Peyer's patch (tissue), 4 donors: ENCODE data around the gene CCDC198. TPM values are rescaled to one million over a fixed set of nuclear protein-coding genes. Genes with fewer than 3 reads are reported as not detected.

Experiments
- DNase-seq, 3 donors: peaks; one replicate each; pipeline ENCODE4 v3.0.0-alpha.2; 2017 to 2019
- H3K27ac ChIP-seq, 4 donors: fragments of 200-600 bp; sonication (generic); one replicate each; pipeline ENCODE4 v1.5.1; 2016 to 2019
- H3K27me3 ChIP-seq, 2 donors: fragments of 200-600 bp; sonication (generic); one replicate each; pipeline ENCODE4 v1.5.1; 2019
- H3K36me3 ChIP-seq, 3 donors: fragments of 200-600 bp; sonication (generic); one replicate each; pipeline ENCODE4 v1.5.1; 2016 to 2019
- H3K4me1 ChIP-seq, 4 donors: fragments of 200-600 bp; sonication (generic); one replicate each; pipeline ENCODE4 v1.5.1; 2016 to 2019
- H3K4me3 ChIP-seq, 4 donors: fragments of 200-600 bp; sonication (generic); 1 replicate in 3 of 4; 2 replicates in 1 of 4; pipeline ENCODE4 v1.5.1; 2016 to 2019; ENCODE audit warnings: mild to moderate bottlenecking in 1 of 4
- H3K9me3 ChIP-seq, 4 donors: fragments of 200-600 bp; sonication (generic); one replicate each; pipeline ENCODE4 v1.5.1; 2016 to 2019; ENCODE audit warnings: mild to moderate bottlenecking in 1 of 4
- CTCF ChIP-seq, 6 experiments: fragments of 450-650 bp in 4 of 6; fragments of 200-600 bp in 2 of 6; sonication (generic) in 1 of 6; IDR thresholded peaks; one replicate each; pipeline ENCODE4 v1.5.1; 2017 to 2019; ENCODE audit warnings: antibody characterized with exemption in 6 of 6, mild to moderate bottlenecking in 3 of 6, moderate library complexity in 1 of 6
- POLR2A ChIP-seq, 2 donors: fragments of 450-650 bp; IDR thresholded peaks; one replicate each; pipeline ENCODE4 v1.5.1; 2017; ENCODE audit warnings: antibody characterized with exemption in 2 of 2, mild to moderate bottlenecking in 2 of 2, moderate library complexity in 2 of 2
- total RNA-seq, 4 donors: library from RNA; depleted of rRNA; stranded (reverse); fragments of >200 nt; gene quantifications; one replicate each; pipeline ENCODE4 v1.1.0, GENCODE V29; 2016

The CCDC198 gene
- total RNA-seq, 4 donors from 2014 or later = not detected

GRCh38 chr14:57498035-57498434 lies 4.4 kb upstream of the CCDC198 start:
- TF ChIP-seq POLR2A (IDR thresholded peaks at IDR 0.05) = no peak
- TF ChIP-seq CTCF (IDR thresholded peaks at IDR 0.05) = no peak
- H3K27me3 ChIP-seq = no peaks in the 10 kb centered on the region
- no peaks in the 10 kb centered on the region for H3K4me1 ChIP-seq
- no peaks in the 10 kb centered on the region for H3K9me3 ChIP-seq
- no peaks in the 10 kb centered on the region for H3K36me3 ChIP-seq
- no peak for DNase-seq
- H3K4me3 ChIP-seq = no peak overlapping the region
- no peak overlapping the region for H3K27ac ChIP-seq

GRCh38 chr14:57495416-57495815 lies 1.8 kb upstream of the CCDC198 start:
- no peaks in the 10 kb centered on the region for H3K9me3 ChIP-seq
- no peak for DNase-seq
- H3K27ac ChIP-seq = no peak overlapping the region
- H3K27me3 ChIP-seq = no peaks in the 10 kb centered on the region
- no peaks in the 10 kb centered on the region for H3K4me1 ChIP-seq
- no peaks in the 10 kb centered on the region for H3K36me3 ChIP-seq
- no peak overlapping the region for H3K4me3 ChIP-seq
- no peak for TF ChIP-seq CTCF (IDR thresholded peaks at IDR 0.05)
- TF ChIP-seq POLR2A (IDR thresholded peaks at IDR 0.05) = no peak

GRCh38 chr14:57492859-57493258 lies 798 bp downstream of the CCDC198 start:
- peak overlapping the region in 1 of 4 donors; percentile 26 for H3K4me3 ChIP-seq
- no peak for DNase-seq
- H3K36me3 ChIP-seq = no peaks in the 10 kb centered on the region
- TF ChIP-seq CTCF (IDR thresholded peaks at IDR 0.05) (no peak), POLR2A (IDR thresholded peaks at IDR 0.05) (no peak)
- H3K9me3 ChIP-seq = no peaks in the 10 kb centered on the region
- H3K4me1 ChIP-seq = no peaks in the 10 kb centered on the region
- H3K27me3 ChIP-seq = no peaks in the 10 kb centered on the region
- H3K27ac ChIP-seq = no peak overlapping the region

GRCh38 chr14:57491640-57492039 lies 2.0 kb downstream of the CCDC198 start:
- no peaks in the 10 kb centered on the region for H3K4me1 ChIP-seq
- no peak overlapping the region for H3K27ac ChIP-seq
- no peaks in the 10 kb centered on the region for H3K27me3 ChIP-seq
- no peaks in the 10 kb centered on the region for H3K9me3 ChIP-seq
- no peaks in the 10 kb centered on the region for H3K36me3 ChIP-seq
- H3K4me3 ChIP-seq = no peak overlapping the region
- TF ChIP-seq CTCF (IDR thresholded peaks at IDR 0.05) (no peak), POLR2A (IDR thresholded peaks at IDR 0.05) (no peak)
- DNase-seq = no peak

- Histone ChIP-seq H3K4me1 (no peaks in the 10 kb centered on the region), H3K4me3 (no peak overlapping the region), H3K27me3 (no peaks in the 10 kb centered on the region), H3K27ac (no peak overlapping the region), H3K9me3 (no peaks in the 10 kb centered on the region), H3K36me3 (no peaks in the 10 kb centered on the region)
- no peak for DNase-seq
- no peak for TF ChIP-seq POLR2A (IDR thresholded peaks at IDR 0.05)
- TF ChIP-seq CTCF (IDR thresholded peaks at IDR 0.05) = no peak
These were observed 5.9 kb downstream of the CCDC198 start for GRCh38 chr14:57487771-57488170.

GRCh38 chr14:57486767-57487379 lies 6.8 kb downstream of the CCDC198 start:
- DNase-seq = no peak
- no peaks in the 10 kb centered on the region for H3K9me3 ChIP-seq
- TF ChIP-seq POLR2A (IDR thresholded peaks at IDR 0.05) (no peak), CTCF (IDR thresholded peaks at IDR 0.05) (peak in 5 of 6 experiments; percentile 12 to 54 (median 43))

More at GRCh38 chr14:57486767-57487379, 6.8 kb downstream of the CCDC198 start:
- Histone ChIP-seq H3K27me3 (no peaks in the 10 kb centered on the region), H3K27ac (no peak overlapping the region), H3K4me3 (no peak overlapping the region), H3K36me3 (no peaks in the 10 kb centered on the region), H3K4me1 (no peaks in the 10 kb centered on the region)
